ENCODE data around the gene CBR3. TPM values are rescaled to one million over a fixed set of nuclear protein-coding genes. Genes with fewer than 3 reads are reported as not detected.

The CBR3 gene
- total RNA-seq, 1 experiment from 2014 or later = 1.6 TPM

- Histone ChIP-seq H3K27me3 (ENCODE audit: control insufficient read depth, insufficient read depth, low read length) (no peaks in the 10 kb centered on the region), H3K4me3 (ENCODE audit: low read depth in 2 of 2, low read length in 2 of 2) (no peak overlapping the region), H3K4me1 (ENCODE audit: control insufficient read depth, insufficient read depth, low read length) (peaks cover 4% of the 10 kb centered on the region; the same call in 1 of the 2 replicates), H3K9me3 (ENCODE audit: control insufficient read depth, insufficient read depth, low read depth, low read length) (no peaks in the 10 kb centered on the region), H3K36me3 (ENCODE audit: control insufficient read depth, insufficient read depth, low read length) (no peaks in the 10 kb centered on the region), H3K27ac (ENCODE audit: low read length) (no peak overlapping the region)
- intact Hi-C loops (cut with micrococcal nuclease; ENCODE audit: unreplicated experiment) = no loop called here
- no peak for TF ChIP-seq REST (IDR thresholded peaks at IDR 0.05; ENCODE audit: insufficient read depth in 1 of 2, low read depth in 2 of 2, low read length in 1 of 2)
- TF ChIP-seq TCF7L2 (IDR thresholded peaks at IDR 0.05; ENCODE audit: low read depth, low read length) = no peak
- TF ChIP-seq CTCF (IDR thresholded peaks at IDR 0.05) = no peak
- no peak for TF ChIP-seq POLR2AphosphoS5 (IDR thresholded peaks at IDR 0.05; ENCODE audit: low read depth, low read length)
- no peak for TF ChIP-seq SIN3A (IDR thresholded peaks at IDR 0.05; ENCODE audit: borderline replicate concordance, insufficient read depth, low read depth, low read length)
- no TSS peak for BruUV-seq (replicated peaks)
- ChIA-PET CTCF (no interaction called here), POLR2A (no interaction called here)
- DNase-seq (ENCODE audit: low read depth, low spot score) (no peak), ATAC-seq (no peak)
- in situ Hi-C loops (cut with HindIII; ENCODE audit: low pct_unique_long_range_greater_than_20kb, low sequenced_read_pairs) = no loop called here
Observed at GRCh38 chr21:36167541-36167940, 32.7 kb downstream of the CBR3 start.

- in situ Hi-C loops (cut with HindIII; ENCODE audit: low pct_unique_long_range_greater_than_20kb, low sequenced_read_pairs) = no loop called here
Observed at GRCh38 chr21:36169470-36170128, 34.7 kb downstream of the CBR3 start.

More at GRCh38 chr21:36169470-36170128, 34.7 kb downstream of the CBR3 start:
- ChIA-PET CTCF (interaction anchor here (0.7 kb wide), 1 partner anchor 164 kb away, joined by 4 read pairs; no protein-coding TSS in a partner anchor), POLR2A (no interaction called here)
- no peak for DNase-seq (ENCODE audit: low read depth, low spot score)
- Histone ChIP-seq H3K4me1 (ENCODE audit: control insufficient read depth, insufficient read depth, low read length) (no peaks in the 10 kb centered on the region), H3K27me3 (ENCODE audit: control insufficient read depth, insufficient read depth, low read length) (no peaks in the 10 kb centered on the region), H3K36me3 (ENCODE audit: control insufficient read depth, insufficient read depth, low read length) (no peaks in the 10 kb centered on the region), H3K9me3 (ENCODE audit: control insufficient read depth, insufficient read depth, low read depth, low read length) (no peaks in the 10 kb centered on the region), H3K4me3 (ENCODE audit: low read depth in 2 of 2, low read length in 2 of 2) (no peak overlapping the region), H3K27ac (ENCODE audit: low read length) (no peak overlapping the region)
- ATAC-seq = no peak
- TF ChIP-seq REST (IDR thresholded peaks at IDR 0.05; ENCODE audit: insufficient read depth in 1 of 2, low read depth in 2 of 2, low read length in 1 of 2) (no peak), CTCF (IDR thresholded peaks at IDR 0.05) (no peak), POLR2AphosphoS5 (IDR thresholded peaks at IDR 0.05; ENCODE audit: low read depth, low read length) (no peak), SIN3A (IDR thresholded peaks at IDR 0.05; ENCODE audit: borderline replicate concordance, insufficient read depth, low read depth, low read length) (no peak), TCF7L2 (IDR thresholded peaks at IDR 0.05; ENCODE audit: low read depth, low read length) (no peak)
- no TSS peak for BruUV-seq (replicated peaks)
- intact Hi-C loops (cut with micrococcal nuclease; ENCODE audit: unreplicated experiment) = no loop called here
